GM18502 (cell line): ENCODE data around the gene INPP5A.
"Not testable (repeated sequence)": the region's sequence is repeated elsewhere in the genome, so short reads cannot be mapped to it uniquely, and the experiment has no call there.

Source experiments
- ATAC-seq: cut with Tn5 transposase; IDR thresholded peaks from one replicate; pipeline ENCODE4 v1.9.1; 2021; ENCODE audit warnings: mild to moderate bottlenecking; ENCODE audit not compliant: unreplicated experiment, poor library complexity

Gene INPP5A

GRCh38 chr10:132664883-132665282, 127.3 kb downstream of the INPP5A start:
- ATAC-seq, result no peak

- no peak for ATAC-seq
These were observed 128.5 kb downstream of the INPP5A start for GRCh38 chr10:132665946-132666704.

- ATAC-seq, result no peak
These were observed 129.2 kb downstream of the INPP5A start for GRCh38 chr10:132666705-132667341.

GRCh38 chr10:132667342-132668047, 129.9 kb downstream of the INPP5A start:
- no peak for ATAC-seq

- ATAC-seq, result no peak
These were observed 130.4 kb downstream of the INPP5A start for GRCh38 chr10:132668048-132668394.

- no peak for ATAC-seq
These were observed 131.7 kb downstream of the INPP5A start for GRCh38 chr10:132669208-132669861.

- no peak for ATAC-seq
These were observed 133.1 kb downstream of the INPP5A start for GRCh38 chr10:132670546-132671227.

GRCh38 chr10:132671228-132672154, 133.9 kb downstream of the INPP5A start:
- no peak for ATAC-seq

GRCh38 chr10:132673746-132674145, 136.2 kb downstream of the INPP5A start:
- ATAC-seq, result not testable (repeated sequence)

GRCh38 chr10:132674311-132674710, 136.7 kb downstream of the INPP5A start:
- ATAC-seq, result no peak

GRCh38 chr10:132675031-132675740, 137.6 kb downstream of the INPP5A start:
- no peak for ATAC-seq

GRCh38 chr10:132676193-132676891, 138.8 kb downstream of the INPP5A start:
- ATAC-seq, result no peak

GRCh38 chr10:132677096-132677472, 139.5 kb downstream of the INPP5A start:
- ATAC-seq, result no peak

GRCh38 chr10:132677473-132678227, 140.1 kb downstream of the INPP5A start:
- no peak for ATAC-seq

GRCh38 chr10:132678436-132679216, 141.0 kb downstream of the INPP5A start:
- no peak for ATAC-seq

GRCh38 chr10:132679217-132679595, 141.6 kb downstream of the INPP5A start:
- ATAC-seq, result no peak

- no peak for ATAC-seq
These were observed 142.1 kb downstream of the INPP5A start for GRCh38 chr10:132679640-132680039.
